ENCODE measurements around the gene BRCA2.
"Not testable (repeated sequence)": the region's sequence is repeated elsewhere in the genome, so short reads cannot be mapped to it uniquely, and the experiment has no call there.

The BRCA2 gene

GRCh38 chr13:32314271-32315237 lies 754 bp upstream of the BRCA2 start:
- DNase-seq: peak; percentile 79 to 80

- no peak for DNase-seq
Observed at GRCh38 chr13:32316028-32316339, 676 bp downstream of the BRCA2 start.

- no peak for DNase-seq
Observed at GRCh38 chr13:32316501-32316900, 1.2 kb downstream of the BRCA2 start.

GRCh38 chr13:32317716-32318465 lies 2.6 kb downstream of the BRCA2 start:
- DNase-seq: no peak

- no peak for DNase-seq
Observed at GRCh38 chr13:32320528-32320927, 5.2 kb downstream of the BRCA2 start.

- DNase-seq: no peak
Observed at GRCh38 chr13:32323912-32324311, 8.6 kb downstream of the BRCA2 start.

- DNase-seq: no peak
Observed at GRCh38 chr13:32330441-32330840, 15.1 kb downstream of the BRCA2 start.

GRCh38 chr13:32334671-32335070 lies 19.4 kb downstream of the BRCA2 start:
- DNase-seq: no peak

- DNase-seq: no peak
Observed at GRCh38 chr13:32340914-32341313, 25.6 kb downstream of the BRCA2 start.

GRCh38 chr13:32347651-32348050 lies 32.3 kb downstream of the BRCA2 start:
- DNase-seq: no peak

GRCh38 chr13:32350839-32351441 lies 35.6 kb downstream of the BRCA2 start:
- DNase-seq: not testable (repeated sequence)

- no peak for DNase-seq
Observed at GRCh38 chr13:32354040-32354439, 38.7 kb downstream of the BRCA2 start.

GRCh38 chr13:32355935-32356334 lies 40.6 kb downstream of the BRCA2 start:
- DNase-seq: not testable (repeated sequence)

- no peak for DNase-seq
Observed at GRCh38 chr13:32362574-32362973, 47.3 kb downstream of the BRCA2 start.

- DNase-seq: no peak
Observed at GRCh38 chr13:32370805-32371204, 55.5 kb downstream of the BRCA2 start.

- DNase-seq: no peak
Observed at GRCh38 chr13:32376642-32377415, 61.5 kb downstream of the BRCA2 start.

GRCh38 chr13:32378012-32378411 lies 62.7 kb downstream of the BRCA2 start:
- DNase-seq: no peak

- DNase-seq: peak; percentile 18 to 43
Observed at GRCh38 chr13:32381539-32381938, 66.2 kb downstream of the BRCA2 start.

GRCh38 chr13:32383836-32384618 lies 68.7 kb downstream of the BRCA2 start:
- DNase-seq: no peak

- no peak for DNase-seq
Observed at GRCh38 chr13:32384702-32385101, 69.4 kb downstream of the BRCA2 start.

GRCh38 chr13:32385410-32385809 lies 70.1 kb downstream of the BRCA2 start:
- DNase-seq: no peak

GRCh38 chr13:32390048-32390447 lies 74.7 kb downstream of the BRCA2 start:
- peak in 1 of 2 donors; percentile 27 for DNase-seq

All from CD4-positive, alpha-beta T cell treated with Interleukin-1 beta for 1 hour (primary cell).